ENCODE measurements around the gene KCNA3.

Gene KCNA3

GRCh38 chr1:110674337-110675059 lies at the start of gene KCNA3:
KCNA3 (minus strand) TSS chr1:110674940; CDS start chr1:110674809, 131 bp downstream.
- H3K4me3 ChIP-seq (replicated peaks; ENCODE audit: low read depth, low read length) = no peak within 1 kb of the TSS
- no peak for DNase-seq (ENCODE audit: low read depth)
- no peak for TF ChIP-seq CTCF (IDR thresholded peaks at IDR 0.05; ENCODE audit: low read length, missing control alignments)

- TF ChIP-seq CTCF (IDR thresholded peaks at IDR 0.05; ENCODE audit: low read length, missing control alignments) = no peak
- DNase-seq (ENCODE audit: low read depth) = no peak
These were observed 48.1 kb upstream of the KCNA3 start for GRCh38 chr1:110722807-110723206.

GRCh38 chr1:110719908-110720307 lies 45.2 kb upstream of the KCNA3 start:
- H3K4me3 ChIP-seq (replicated peaks; ENCODE audit: low read depth, low read length) = no peak overlapping the region
- no peak for DNase-seq (ENCODE audit: low read depth)
- TF ChIP-seq CTCF (IDR thresholded peaks at IDR 0.05; ENCODE audit: low read length, missing control alignments) = no peak

More at GRCh38 chr1:110722807-110723206, 48.1 kb upstream of the KCNA3 start:
- no peak overlapping the region for H3K4me3 ChIP-seq (replicated peaks; ENCODE audit: low read depth, low read length)

GRCh38 chr1:110718452-110718851 lies 43.7 kb upstream of the KCNA3 start:
- DNase-seq (ENCODE audit: low read depth) = no peak
- no peak overlapping the region for H3K4me3 ChIP-seq (replicated peaks; ENCODE audit: low read depth, low read length)
- no peak for TF ChIP-seq CTCF (IDR thresholded peaks at IDR 0.05; ENCODE audit: low read length, missing control alignments)

GRCh38 chr1:110717179-110717578 lies 42.4 kb upstream of the KCNA3 start:
- no peak for TF ChIP-seq CTCF (IDR thresholded peaks at IDR 0.05; ENCODE audit: low read length, missing control alignments)
- no peak for DNase-seq (ENCODE audit: low read depth)
- H3K4me3 ChIP-seq (replicated peaks; ENCODE audit: low read depth, low read length) = no peak overlapping the region

GRCh38 chr1:110714374-110714995 lies 39.7 kb upstream of the KCNA3 start:
- TF ChIP-seq CTCF (IDR thresholded peaks at IDR 0.05; ENCODE audit: low read length, missing control alignments) = no peak
- DNase-seq (ENCODE audit: low read depth) = no peak
- no peak overlapping the region for H3K4me3 ChIP-seq (replicated peaks; ENCODE audit: low read depth, low read length)
